Adrenal gland (tissue), 12 donors: ENCODE results near the gene SLC26A4. TPM values are rescaled to one million over a fixed set of nuclear protein-coding genes. Genes with fewer than 3 reads are reported as not detected.

Source experiments
- DNase-seq, 7 donors: peaks; one replicate each; pipeline ENCODE4 v3.0.0-alpha.2; 2019 to 2020
- H3K27ac ChIP-seq, 5 donors: fragments of 200-600 bp; sonication (generic) in 4 of 5; 1 replicate in 3 of 5; 2 replicates in 2 of 5; pipeline versions ENCODE4 v1.5.1 to v1.8.0; 2016 to 2020; ENCODE audit warnings: mild to moderate bottlenecking in 1 of 5
- H3K27me3 ChIP-seq: fragments of 200-600 bp; 2 replicates; pipeline ENCODE4 v1.8.0; 2021
- H3K36me3 ChIP-seq, 2 donors: fragments of 200-600 bp; replicated peaks in 1 of 2; 1 replicate in 1 of 2; 2 replicates in 1 of 2; pipeline versions ENCODE4 v1.5.1 to v1.8.0; 2018 to 2022
- H3K4me1 ChIP-seq, 2 donors: fragments of 200-600 bp; replicated peaks in 1 of 2; 1 replicate in 1 of 2; 2 replicates in 1 of 2; pipeline versions ENCODE4 v1.5.1 to v1.8.0; 2018 to 2021
- H3K4me3 ChIP-seq, 4 donors: fragments of 200-600 bp; sonication (generic) in 3 of 4; one replicate each; pipeline ENCODE4 v1.5.1; 2016 to 2018
- H3K9me3 ChIP-seq, 3 donors: fragments of 200-600 bp; sonication (generic) in 1 of 3; replicated peaks in 1 of 3; 1 replicate in 2 of 3; 2 replicates in 1 of 3; pipeline versions ENCODE4 v1.5.1 to v1.8.0; 2016 to 2021
- POLR2A ChIP-seq, 2 donors: fragments of 450-650 bp; IDR thresholded peaks; one replicate each; pipeline ENCODE4 v1.6.1; 2017; ENCODE audit warnings: antibody characterized with exemption in 2 of 2, mild to moderate bottlenecking in 2 of 2, moderate library complexity in 1 of 2
- WGBS, 4 donors: extraction: QIAGEN DNeasy Blood & Tissue Kit in 2 of 4; methylation state at CpG; one replicate each; pipeline versions ENCODE4 v1.1.5 to v1.1.7; 2013 to 2017; 5-methylcytosine and 5-hydroxymethylcytosine counted together
- intact Hi-C, 2 donors: fragments of 100-400 bp; cut with DNase I; formaldehyde crosslinking; loops; one replicate each; pipeline versions ENCODE4 v1.14.1 to v1.15.0; 2022 to 2023
- polyA plus RNA-seq, 3 donors: library from polyadenylated mRNA; stranded (reverse); fragments of 200-250 nt in 2 of 3; fragments of 350-450 nt in 1 of 3; fragmentation: Illumina TruSeq in 1 of 3; extraction: RNeasy Lipid Tissue Mini Kit (QIAGEN cat#74804) in 1 of 3; gene quantifications; one replicate each; pipeline ENCODE4 v1.2.3, GENCODE V29; 2013 to 2014
- total RNA-seq, 9 donors: library from RNA; depleted of rRNA in 4 of 9; stranded (reverse); fragments of >200 nt in 4 of 9; fragments of 120-200 nt in 1 of 9; fragmentation: NEBNext Ultra II Directional in 1 of 9; extraction: Animal tissue kit (Norgen Biotek cat#: 25700) in 1 of 9; gene quantifications; one replicate each; pipeline versions ENCODE4 v1.1.0 to v1.2.4, GENCODE V29; 2013 to 2023
- TF ChIP-seq, protein P1 (sequence below), 6 experiments: fragments of 450-650 bp in 4 of 6; fragments of 200-600 bp in 2 of 6; sonication (generic) in 1 of 6; IDR thresholded peaks; 1 replicate in 5 of 6; 2 replicates in 1 of 6; pipeline versions ENCODE4 v1.5.1 to v1.8.0; 2016 to 2021; ENCODE audit warnings: antibody characterized with exemption in 6 of 6, mild to moderate bottlenecking in 2 of 6, moderate library complexity in 1 of 6
- donor health status: healthy with polysubstance abuse.
- donor health status: Bipolar disorder and iron deficiency.
- donor health status: DM: yes; HTN: yes; CAD: no.
- donor health status: DM: no; HTN: no; CAD: no.
- donor health status: DM: no; HTN: no; CAD: no.
- donor health status: DM: yes; HTN: yes; CAD: no.

The SLC26A4 gene
- total and polyA plus RNA-seq, 12 donors, result 0.06 to 0.78 (median 0.17) TPM; not detected in 1

GRCh38 chr7:107712896-107713295 is 52.3 kb downstream of the SLC26A4 start:
- Histone ChIP-seq H3K27ac (no peak overlapping the region), H3K9me3 (no peaks in the 10 kb centered on the region), H3K36me3 (no peaks in the 10 kb centered on the region), H3K4me1 (no peaks in the 10 kb centered on the region), H3K27me3 (no peaks in the 10 kb centered on the region), H3K4me3 (no peak overlapping the region)
- TF ChIP-seq, protein P1, sequence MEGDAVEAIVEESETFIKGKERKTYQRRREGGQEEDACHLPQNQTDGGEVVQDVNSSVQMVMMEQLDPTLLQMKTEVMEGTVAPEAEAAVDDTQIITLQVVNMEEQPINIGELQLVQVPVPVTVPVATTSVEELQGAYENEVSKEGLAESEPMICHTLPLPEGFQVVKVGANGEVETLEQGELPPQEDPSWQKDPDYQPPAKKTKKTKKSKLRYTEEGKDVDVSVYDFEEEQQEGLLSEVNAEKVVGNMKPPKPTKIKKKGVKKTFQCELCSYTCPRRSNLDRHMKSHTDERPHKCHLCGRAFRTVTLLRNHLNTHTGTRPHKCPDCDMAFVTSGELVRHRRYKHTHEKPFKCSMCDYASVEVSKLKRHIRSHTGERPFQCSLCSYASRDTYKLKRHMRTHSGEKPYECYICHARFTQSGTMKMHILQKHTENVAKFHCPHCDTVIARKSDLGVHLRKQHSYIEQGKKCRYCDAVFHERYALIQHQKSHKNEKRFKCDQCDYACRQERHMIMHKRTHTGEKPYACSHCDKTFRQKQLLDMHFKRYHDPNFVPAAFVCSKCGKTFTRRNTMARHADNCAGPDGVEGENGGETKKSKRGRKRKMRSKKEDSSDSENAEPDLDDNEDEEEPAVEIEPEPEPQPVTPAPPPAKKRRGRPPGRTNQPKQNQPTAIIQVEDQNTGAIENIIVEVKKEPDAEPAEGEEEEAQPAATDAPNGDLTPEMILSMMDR (IDR thresholded peaks at IDR 0.05), result no peak
- TF ChIP-seq POLR2A (IDR thresholded peaks at IDR 0.05), result no peak
- intact Hi-C loops, result no loop called here
- 93 to 95% (median 95%) methylated on average over 1 of the region's 1 CpG for WGBS, 4 donors
- no peak for DNase-seq

DNA sequence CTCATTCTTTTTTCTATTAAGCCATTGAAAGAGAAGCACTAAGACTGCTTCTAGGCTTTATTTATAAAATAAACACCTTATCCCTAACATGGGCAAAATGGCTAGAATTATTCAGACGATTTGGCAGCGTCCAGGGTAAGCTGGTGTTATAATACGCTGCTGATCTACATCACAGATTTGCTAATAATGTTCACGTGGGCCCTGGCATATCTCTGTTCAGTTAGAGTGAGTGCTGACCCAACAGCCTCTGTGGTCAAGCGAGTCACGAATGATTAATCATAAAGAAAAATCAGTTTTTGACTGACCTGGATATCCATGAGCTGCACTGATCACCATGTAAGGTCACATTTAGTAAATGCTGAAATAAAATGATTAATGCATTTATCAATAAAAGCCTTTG is 54.9 kb downstream of the SLC26A4 start:
- Histone ChIP-seq H3K9me3 (no peaks in the 10 kb centered on the region), H3K4me3 (no peak overlapping the region), H3K27ac (no peak overlapping the region), H3K36me3 (no peaks in the 10 kb centered on the region), H3K4me1 (no peaks in the 10 kb centered on the region), H3K27me3 (no peaks in the 10 kb centered on the region)
- DNase-seq, result no peak
- 73 to 87% (median 80%) methylated on average over 6 of the region's 6 CpGs for WGBS, 4 donors
- intact Hi-C loops, result no loop called here
- TF ChIP-seq, protein P1 (IDR thresholded peaks at IDR 0.05), result no peak
- no peak for TF ChIP-seq POLR2A (IDR thresholded peaks at IDR 0.05)

GRCh38 chr7:107718456-107719193 is 58.0 kb downstream of the SLC26A4 start:
- WGBS, 4 donors, result 81 to 86% (median 84%) methylated on average over 4 of the region's 4 CpGs
- intact Hi-C loops, result no loop called here
- DNase-seq, result no peak
- TF ChIP-seq, protein P1 (IDR thresholded peaks at IDR 0.05), result no peak
- no peak for TF ChIP-seq POLR2A (IDR thresholded peaks at IDR 0.05)
- H3K27me3 ChIP-seq, result no peaks in the 10 kb centered on the region
- H3K36me3 ChIP-seq, result no peaks in the 10 kb centered on the region
- H3K27ac ChIP-seq, result no peak overlapping the region
- H3K9me3 ChIP-seq, result no peaks in the 10 kb centered on the region
- no peaks in the 10 kb centered on the region for H3K4me1 ChIP-seq
- H3K4me3 ChIP-seq, result no peak overlapping the region

- intact Hi-C loops, result loop anchor here (10.0 kb wide), 2 partner anchors 256 to 516 kb away; no protein-coding TSS in a partner anchor
- H3K27ac ChIP-seq, result no peak overlapping the region
- no peaks in the 10 kb centered on the region for H3K9me3 ChIP-seq
- no peak overlapping the region for H3K4me3 ChIP-seq
- no peaks in the 10 kb centered on the region for H3K36me3 ChIP-seq
- no peak for TF ChIP-seq POLR2A (IDR thresholded peaks at IDR 0.05)
- TF ChIP-seq, protein P1 (IDR thresholded peaks at IDR 0.05), result no peak
- DNase-seq, result no peak
- no peaks in the 10 kb centered on the region for H3K27me3 ChIP-seq
- 60 to 77% (median 67%) methylated on average over 1 of the region's 1 CpG for WGBS, 4 donors
- no peaks in the 10 kb centered on the region for H3K4me1 ChIP-seq
Observed at GRCh38 chr7:107721286-107721685, 60.7 kb downstream of the SLC26A4 start.
